Activated T-helper 17 cell treated with anti-CD3 and anti-CD28 coated beads, Interleukin-2, amount 50 U/mL, for 72 hours (primary cell): ENCODE results near the gene TATDN3. TPM values are rescaled to one million over a fixed set of nuclear protein-coding genes. Genes with fewer than 3 reads are reported as not detected.
"Not testable (repeated sequence)": the region's sequence is repeated elsewhere in the genome, so short reads cannot be mapped to it uniquely, and the experiment has no call there.

Source experiments
- ATAC-seq: fragments of 150-1000 bp; cut with Tn5 transposase; replicated peaks from 2 replicates; pipeline ENCODE4 v1.10.0; 2021; ENCODE audit warnings: mild to moderate bottlenecking, moderate library complexity
- H3K27ac Mint-ChIP-seq: one replicate; pipeline ENCODE4 v1.8.0; 2022; ENCODE audit warnings: mixed read lengths
- H3K27me3 Mint-ChIP-seq: one replicate; pipeline ENCODE4 v1.8.0; 2022; ENCODE audit warnings: mixed read lengths
- H3K36me3 Mint-ChIP-seq: one replicate; pipeline ENCODE4 v1.8.0; 2022; ENCODE audit warnings: low read depth, mild to moderate bottlenecking, mixed read lengths
- H3K4me1 Mint-ChIP-seq: one replicate; pipeline ENCODE4 v1.8.0; 2022; ENCODE audit warnings: mixed read lengths
- H3K4me3 Mint-ChIP-seq: one replicate; pipeline ENCODE4 v1.8.0; 2022; ENCODE audit warnings: mild to moderate bottlenecking, mixed read lengths
- H3K9me3 Mint-ChIP-seq: one replicate; pipeline ENCODE4 v1.8.0; 2022; ENCODE audit warnings: mixed read lengths
- total RNA-seq, 2 donors: library from RNA; stranded (reverse); gene quantifications; one replicate each; pipeline ENCODE4 v1.2.3, GENCODE V29; 2022

The TATDN3 gene
- total RNA-seq, 2 donors from 2014 or later: 9.8 to 15.5 TPM

DNA sequence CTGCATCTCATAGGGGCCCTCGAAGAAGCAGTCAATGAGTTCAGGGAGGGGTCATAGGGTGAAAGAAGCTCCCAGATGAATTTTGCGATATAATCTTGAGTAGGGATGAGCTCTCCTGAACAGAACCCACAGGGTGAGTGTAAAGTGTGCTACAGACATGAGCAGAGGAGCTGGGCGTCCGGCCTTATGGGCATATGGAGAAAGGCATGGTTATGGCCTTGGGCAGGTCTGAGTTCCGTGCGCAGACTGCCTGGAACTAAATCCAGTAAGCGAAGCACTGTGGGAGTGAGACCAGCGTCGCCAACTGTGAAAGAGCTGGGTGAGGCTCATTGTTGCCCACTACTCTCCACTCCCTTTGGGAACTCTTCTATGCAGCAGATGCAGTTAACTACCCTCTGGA lies 28.9 kb upstream of the TATDN3 start:
- peaks cover 52% of the 10 kb centered on the region for H3K36me3 Mint-ChIP-seq
- H3K27ac Mint-ChIP-seq: no peak overlapping the region
- peaks cover 4% of the 10 kb centered on the region for H3K9me3 Mint-ChIP-seq
- H3K4me3 Mint-ChIP-seq: no peak overlapping the region
- ATAC-seq: no peak
- H3K27me3 Mint-ChIP-seq: no peaks in the 10 kb centered on the region
- H3K4me1 Mint-ChIP-seq: peaks cover 23% of the 10 kb centered on the region

DNA sequence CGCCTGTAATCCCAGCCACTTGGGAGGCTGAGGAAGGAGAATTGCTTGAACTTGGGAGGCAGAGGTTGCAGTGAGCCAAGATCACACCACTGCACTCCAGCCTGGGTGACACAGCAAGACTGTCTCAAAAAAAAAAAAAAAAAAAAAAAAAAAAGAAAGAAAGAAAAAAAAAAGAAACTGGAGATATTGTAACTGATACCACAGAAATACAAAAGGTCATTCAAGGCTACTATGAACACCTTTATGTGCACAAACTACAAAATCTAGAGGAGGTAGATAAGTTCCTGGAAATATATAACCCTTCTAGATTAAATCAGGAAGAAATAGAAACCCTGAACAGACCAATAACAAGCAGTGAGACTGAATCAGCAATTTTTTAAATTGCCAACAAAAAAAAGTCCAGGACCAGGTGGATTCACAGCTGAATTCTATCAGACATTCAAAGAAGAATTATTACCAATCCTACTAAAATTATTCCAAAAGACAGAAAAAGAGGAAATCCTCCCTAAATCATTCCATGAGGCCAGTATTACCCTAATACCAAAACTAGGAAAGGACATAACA lies 26.9 kb upstream of the TATDN3 start:
- Mint-ChIP-seq H3K4me1 (peaks cover 33% of the 10 kb centered on the region), H3K36me3 (peaks cover 70% of the 10 kb centered on the region)
- H3K27ac Mint-ChIP-seq, ATAC-seq, H3K9me3 Mint-ChIP-seq, H3K4me3 Mint-ChIP-seq, H3K27me3 Mint-ChIP-seq: not testable (repeated sequence)

DNA sequence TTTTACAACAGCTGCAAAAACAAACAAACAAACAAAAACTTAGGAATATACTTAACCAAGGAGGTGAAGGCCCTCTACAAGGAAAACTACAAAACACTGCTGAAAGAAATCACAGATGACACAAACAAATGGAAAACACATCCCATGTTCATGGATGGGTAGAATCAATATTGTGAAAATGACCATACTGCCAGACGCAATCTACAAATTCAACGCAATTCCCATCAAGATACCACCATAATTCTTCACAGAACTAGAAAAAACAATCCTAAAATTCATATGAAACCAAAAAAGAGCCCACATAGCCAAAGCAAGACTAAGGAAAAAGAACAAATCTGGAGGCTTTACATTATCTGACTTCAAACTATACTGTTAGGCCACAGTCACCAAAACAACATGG lies 24.9 kb upstream of the TATDN3 start:
- peaks cover 14% of the 10 kb centered on the region for H3K9me3 Mint-ChIP-seq
- H3K4me3 Mint-ChIP-seq, H3K27me3 Mint-ChIP-seq, H3K27ac Mint-ChIP-seq, ATAC-seq: not testable (repeated sequence)
- H3K4me1 Mint-ChIP-seq: peaks cover 41% of the 10 kb centered on the region
- peaks cover 90% of the 10 kb centered on the region for H3K36me3 Mint-ChIP-seq

DNA sequence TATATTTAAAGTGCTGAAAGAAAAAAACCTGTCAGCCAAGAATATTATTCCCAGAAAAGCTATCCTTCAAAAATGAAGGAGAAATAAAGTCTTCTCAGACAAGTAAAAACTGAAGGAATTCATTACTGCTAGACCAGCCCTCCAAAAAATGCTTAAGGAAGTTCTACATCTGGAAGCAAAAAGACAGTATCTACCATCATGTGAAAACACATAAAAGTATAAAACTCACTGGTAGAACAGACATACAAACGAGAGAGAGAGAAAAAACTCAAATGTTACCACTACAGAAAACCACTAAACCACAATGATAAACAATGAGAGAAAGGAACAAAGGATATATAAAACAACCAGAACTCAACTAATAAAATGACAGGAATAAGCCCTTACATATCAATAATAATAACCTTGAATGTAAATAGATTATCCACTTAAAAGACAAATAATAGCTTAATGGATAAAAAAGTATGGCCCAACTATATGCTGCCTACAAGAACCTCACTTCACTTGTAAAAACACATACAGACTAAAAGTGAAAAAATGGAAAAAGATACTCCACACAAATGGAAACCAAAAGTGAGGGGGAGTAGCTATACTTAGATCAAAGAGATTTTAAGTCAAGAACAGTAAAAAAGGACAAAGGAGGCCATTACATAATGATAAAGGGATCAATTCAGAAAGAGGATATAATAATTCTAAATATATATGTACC lies 22.1 kb upstream of the TATDN3 start:
- Mint-ChIP-seq H3K36me3 (peaks cover 91% of the 10 kb centered on the region), H3K27ac (peak overlapping the region; percentile 84), H3K9me3 (peaks cover 14% of the 10 kb centered on the region), H3K4me1 (peaks cover 48% of the 10 kb centered on the region), H3K27me3 (no peaks in the 10 kb centered on the region), H3K4me3 (peak overlapping the region; percentile 26)
- ATAC-seq: peak; percentile 93

DNA sequence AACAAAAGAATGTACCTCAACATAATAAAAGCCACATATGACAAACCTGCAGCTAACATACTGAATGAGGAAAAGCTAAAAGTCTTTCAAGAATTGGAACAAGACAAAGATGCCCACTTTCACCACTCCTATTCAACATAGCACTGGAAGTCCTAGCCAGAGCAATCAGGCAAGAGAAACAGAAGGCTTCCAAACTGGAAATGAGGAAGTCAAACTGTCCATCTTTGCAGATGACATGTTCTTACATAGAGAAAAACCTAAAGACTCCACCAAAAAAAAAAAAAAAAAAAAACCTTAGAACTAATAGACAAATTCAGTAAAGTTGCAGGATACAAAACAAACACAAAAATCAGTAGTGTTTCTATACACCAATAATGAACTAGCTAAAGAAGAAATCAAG lies 20.4 kb upstream of the TATDN3 start:
- Mint-ChIP-seq H3K9me3 (peaks cover 14% of the 10 kb centered on the region), H3K4me1 (peaks cover 50% of the 10 kb centered on the region), H3K4me3 (no peak overlapping the region), H3K27ac (no peak overlapping the region), H3K36me3 (peaks cover 86% of the 10 kb centered on the region), H3K27me3 (no peaks in the 10 kb centered on the region)
- ATAC-seq: no peak

DNA sequence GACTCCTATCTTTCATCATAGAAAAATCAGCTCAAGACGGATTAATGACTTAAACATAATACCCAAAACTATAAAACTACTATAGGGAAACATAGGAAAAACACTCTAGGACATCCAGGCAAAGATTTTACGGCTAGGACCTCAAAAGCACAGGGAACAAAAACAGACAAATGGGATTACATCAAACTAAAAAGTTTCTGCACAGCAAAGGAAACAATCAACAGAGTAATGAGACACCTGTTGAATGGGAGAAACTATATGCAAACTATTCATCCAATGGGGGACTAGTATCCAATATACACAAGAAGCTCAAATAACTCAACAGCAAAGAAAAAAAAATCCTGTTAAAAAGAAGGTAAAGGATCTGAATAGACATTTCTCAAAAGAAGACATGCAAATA lies 18.7 kb upstream of the TATDN3 start:
- H3K36me3 Mint-ChIP-seq: peaks cover 82% of the 10 kb centered on the region
- no peak overlapping the region for H3K4me3 Mint-ChIP-seq
- H3K4me1 Mint-ChIP-seq: peaks cover 40% of the 10 kb centered on the region

DNA sequence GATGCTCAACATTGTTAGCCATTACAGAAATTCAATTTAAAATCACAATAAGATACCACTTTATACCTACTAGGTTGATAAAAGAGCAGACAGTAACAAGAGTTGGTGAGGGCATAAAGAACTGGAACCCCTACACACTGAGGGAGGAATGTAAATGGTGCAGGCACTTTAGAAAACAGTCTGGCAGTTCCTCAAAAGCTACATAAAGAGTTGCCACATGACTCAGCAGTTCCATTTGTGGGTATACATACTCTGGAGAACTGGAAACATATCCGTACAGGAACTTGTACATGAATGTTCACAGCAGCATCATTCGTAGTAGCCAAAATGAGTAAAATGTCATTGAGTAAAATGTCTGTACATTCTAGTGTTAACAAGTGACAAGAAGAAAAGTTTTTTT lies 17.1 kb upstream of the TATDN3 start:
- Mint-ChIP-seq H3K27ac (no peak overlapping the region), H3K9me3 (peaks cover 7% of the 10 kb centered on the region), H3K36me3 (peaks cover 72% of the 10 kb centered on the region), H3K27me3 (no peaks in the 10 kb centered on the region), H3K4me1 (peaks cover 28% of the 10 kb centered on the region), H3K4me3 (no peak overlapping the region)
- ATAC-seq: no peak

More for the DNA sequence above, 18.7 kb upstream of the TATDN3 start:
- no peak for ATAC-seq
- no peaks in the 10 kb centered on the region for H3K27me3 Mint-ChIP-seq
- no peak overlapping the region for H3K27ac Mint-ChIP-seq
- H3K9me3 Mint-ChIP-seq: peaks cover 10% of the 10 kb centered on the region

DNA sequence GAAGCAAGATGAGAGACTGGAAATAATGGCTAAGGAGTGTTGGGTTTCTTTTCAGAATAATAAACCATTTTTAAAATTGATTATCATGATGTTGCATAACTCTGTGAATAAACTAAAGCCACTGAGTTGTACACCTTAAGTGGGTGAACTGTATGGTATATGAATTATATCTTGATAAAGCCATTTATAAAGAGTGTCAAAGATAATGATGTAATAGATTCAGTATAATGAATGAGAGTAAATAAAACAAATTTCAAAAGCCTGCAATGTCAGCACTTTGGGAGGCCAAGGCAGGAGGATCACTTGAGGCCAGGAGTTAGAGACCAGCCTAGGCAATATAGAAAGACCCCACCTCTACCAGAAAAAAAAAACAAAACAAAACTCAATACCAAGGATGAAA lies 16.5 kb upstream of the TATDN3 start:
- Mint-ChIP-seq H3K4me3 (no peak overlapping the region), H3K27me3 (no peaks in the 10 kb centered on the region), H3K4me1 (peaks cover 22% of the 10 kb centered on the region), H3K27ac (no peak overlapping the region), H3K36me3 (peaks cover 66% of the 10 kb centered on the region), H3K9me3 (peaks cover 1% of the 10 kb centered on the region)
- ATAC-seq: no peak

DNA sequence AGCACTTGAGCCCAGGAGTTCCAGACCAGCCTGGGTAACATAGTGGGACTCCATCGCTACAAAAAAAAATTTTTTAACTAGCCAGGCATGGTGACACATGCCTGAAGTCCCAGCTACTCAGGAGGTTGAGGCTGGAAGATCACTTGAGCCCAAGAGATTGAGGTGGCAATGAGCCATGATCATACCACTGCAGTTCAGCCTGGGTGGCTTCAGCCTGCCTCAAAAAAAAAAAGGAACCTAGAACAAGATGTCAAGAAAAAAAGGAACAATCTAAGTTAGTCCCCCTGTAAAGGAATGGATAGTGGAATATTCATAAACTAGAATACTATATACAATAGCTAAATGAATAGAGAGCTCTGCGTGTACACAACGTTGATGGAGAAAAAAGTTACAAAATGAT lies 14.5 kb upstream of the TATDN3 start:
- Mint-ChIP-seq H3K27me3 (no peaks in the 10 kb centered on the region), H3K4me3 (no peak overlapping the region), H3K4me1 (peaks cover 18% of the 10 kb centered on the region), H3K27ac (no peak overlapping the region), H3K36me3 (peaks cover 59% of the 10 kb centered on the region), H3K9me3 (no peaks in the 10 kb centered on the region)
- ATAC-seq: no peak

DNA sequence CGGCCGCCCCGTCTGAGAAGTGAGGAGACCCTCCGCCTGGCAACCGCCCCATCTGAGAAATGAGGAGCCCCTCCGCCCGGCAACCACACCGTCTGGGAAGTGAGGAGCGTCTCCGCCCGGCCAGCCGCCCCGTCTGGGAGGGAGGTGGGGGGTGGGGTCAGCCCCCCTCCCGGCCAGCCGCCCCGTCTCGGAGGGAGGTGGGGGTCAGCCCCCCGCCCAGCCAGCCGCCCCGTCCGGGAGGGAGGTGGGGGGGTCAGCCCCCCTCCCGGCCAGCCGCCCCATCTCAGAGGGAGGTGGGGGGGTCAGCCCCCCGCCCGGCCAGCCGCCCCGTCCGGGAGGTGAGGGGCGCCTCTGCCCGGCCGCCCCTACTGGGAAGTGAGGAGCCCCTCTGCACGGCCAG lies 12.6 kb upstream of the TATDN3 start:
- not testable (repeated sequence) for H3K9me3 Mint-ChIP-seq, H3K27me3 Mint-ChIP-seq, H3K27ac Mint-ChIP-seq, ATAC-seq, H3K4me3 Mint-ChIP-seq
- Mint-ChIP-seq H3K36me3 (peaks cover 62% of the 10 kb centered on the region), H3K4me1 (peaks cover 16% of the 10 kb centered on the region)

DNA sequence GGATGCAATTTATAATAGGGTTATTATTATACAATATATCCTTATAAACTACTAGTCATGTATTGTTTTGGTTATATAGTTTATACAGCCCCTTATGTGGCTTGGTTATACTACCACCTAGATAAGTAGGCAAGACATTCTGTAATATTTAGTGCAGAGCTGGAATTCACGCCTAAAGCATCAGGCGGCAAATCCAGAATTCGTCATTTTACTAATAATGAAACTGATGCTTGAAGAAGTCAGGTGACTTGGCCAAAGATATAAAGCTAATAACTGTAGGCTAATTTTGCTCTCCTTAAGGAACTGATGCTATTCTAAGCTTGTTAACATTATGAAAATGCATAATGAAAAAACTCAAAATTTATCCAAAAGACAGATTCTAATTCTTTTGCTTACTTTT lies 10.9 kb upstream of the TATDN3 start:
- no peaks in the 10 kb centered on the region for H3K27me3 Mint-ChIP-seq
- H3K4me1 Mint-ChIP-seq: peaks cover 12% of the 10 kb centered on the region
- no peak overlapping the region for H3K27ac Mint-ChIP-seq
- ATAC-seq: no peak
- peaks cover 64% of the 10 kb centered on the region for H3K36me3 Mint-ChIP-seq
- H3K9me3 Mint-ChIP-seq: no peaks in the 10 kb centered on the region
- H3K4me3 Mint-ChIP-seq: no peak overlapping the region

DNA sequence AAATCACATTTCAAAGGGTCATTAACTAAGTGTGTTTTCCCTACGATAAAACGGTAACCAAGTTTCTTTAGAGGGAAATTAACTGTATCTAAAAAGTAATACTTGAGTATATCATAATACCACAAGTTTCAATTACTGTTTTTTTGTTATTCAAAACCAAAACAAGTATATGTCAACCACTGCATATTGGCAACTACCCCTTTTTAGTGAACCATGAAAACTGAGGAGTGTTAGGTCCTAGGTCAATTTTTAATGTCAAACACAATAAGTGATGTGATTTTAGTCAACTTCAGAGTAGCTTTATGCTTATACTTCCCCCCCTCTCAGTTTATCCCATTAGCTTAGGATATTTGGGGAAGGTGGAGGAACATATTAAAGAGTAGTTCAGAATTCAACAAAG lies 10.5 kb upstream of the TATDN3 start:
- peaks cover 69% of the 10 kb centered on the region for H3K36me3 Mint-ChIP-seq
- H3K9me3 Mint-ChIP-seq: no peaks in the 10 kb centered on the region
- H3K27ac Mint-ChIP-seq: no peak overlapping the region
- ATAC-seq: no peak
- no peak overlapping the region for H3K4me3 Mint-ChIP-seq
- peaks cover 12% of the 10 kb centered on the region for H3K4me1 Mint-ChIP-seq
- H3K27me3 Mint-ChIP-seq: no peaks in the 10 kb centered on the region

DNA sequence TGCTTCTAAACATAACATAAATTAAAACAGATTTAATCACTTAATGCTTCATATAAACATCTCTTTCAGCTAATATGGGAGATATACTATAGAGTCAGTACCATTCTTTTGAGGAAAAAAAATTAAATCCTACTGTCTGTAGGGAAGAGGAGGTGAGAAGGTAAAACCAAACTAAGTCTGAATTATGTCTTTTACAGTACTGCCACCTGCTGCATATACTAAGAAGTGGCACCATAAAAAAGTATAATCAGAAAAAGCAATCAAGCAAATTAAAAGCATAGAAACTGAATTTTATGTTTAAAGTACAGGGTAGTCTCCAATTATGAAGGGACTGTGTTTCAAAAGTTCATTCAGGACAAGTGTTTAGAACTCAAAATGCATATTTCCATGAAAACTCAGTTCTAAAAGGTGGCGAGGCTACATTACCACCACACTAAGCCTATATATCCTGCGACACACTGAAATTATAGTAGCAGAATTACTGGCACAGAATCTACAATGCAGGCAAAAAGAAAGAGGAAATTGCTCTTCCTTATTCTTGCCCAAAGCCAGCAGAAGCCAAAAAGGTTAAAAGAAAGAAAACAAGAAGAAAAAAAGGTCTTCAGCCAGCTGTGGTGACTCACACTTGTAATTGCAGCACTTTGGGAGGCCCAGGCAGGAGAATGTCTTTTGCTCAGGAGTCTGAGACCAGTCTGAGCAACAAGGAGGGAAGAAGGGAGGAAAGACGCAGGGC lies 9.1 kb upstream of the TATDN3 start:
- Mint-ChIP-seq H3K27ac (no peak overlapping the region), H3K4me1 (peaks cover 12% of the 10 kb centered on the region), H3K4me3 (no peak overlapping the region), H3K9me3 (no peaks in the 10 kb centered on the region), H3K27me3 (no peaks in the 10 kb centered on the region), H3K36me3 (peaks cover 74% of the 10 kb centered on the region)
- no peak for ATAC-seq

DNA sequence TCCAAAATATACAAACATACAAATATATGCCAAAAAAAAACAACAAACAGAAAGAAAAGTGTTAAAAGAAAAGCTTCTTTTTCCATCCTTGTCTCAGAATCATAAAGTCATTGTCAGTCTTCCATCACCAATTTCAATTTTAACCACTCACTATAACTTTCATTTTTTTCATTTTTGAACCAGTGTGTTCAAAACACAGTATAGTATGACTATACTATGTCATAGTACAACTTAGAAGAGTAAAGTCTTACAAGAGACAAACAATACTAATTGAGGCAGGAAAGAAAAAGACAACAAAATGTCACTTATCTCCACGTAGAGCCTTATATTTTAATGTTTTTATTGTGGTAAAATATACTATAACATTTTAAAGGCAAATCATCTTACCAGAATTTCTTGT lies 7.7 kb upstream of the TATDN3 start:
- no peaks in the 10 kb centered on the region for H3K27me3 Mint-ChIP-seq
- H3K27ac Mint-ChIP-seq: no peak overlapping the region
- H3K9me3 Mint-ChIP-seq: no peaks in the 10 kb centered on the region
- H3K4me3 Mint-ChIP-seq: no peak overlapping the region
- peaks cover 17% of the 10 kb centered on the region for H3K4me1 Mint-ChIP-seq
- peaks cover 70% of the 10 kb centered on the region for H3K36me3 Mint-ChIP-seq
- peak; percentile 75 for ATAC-seq

DNA sequence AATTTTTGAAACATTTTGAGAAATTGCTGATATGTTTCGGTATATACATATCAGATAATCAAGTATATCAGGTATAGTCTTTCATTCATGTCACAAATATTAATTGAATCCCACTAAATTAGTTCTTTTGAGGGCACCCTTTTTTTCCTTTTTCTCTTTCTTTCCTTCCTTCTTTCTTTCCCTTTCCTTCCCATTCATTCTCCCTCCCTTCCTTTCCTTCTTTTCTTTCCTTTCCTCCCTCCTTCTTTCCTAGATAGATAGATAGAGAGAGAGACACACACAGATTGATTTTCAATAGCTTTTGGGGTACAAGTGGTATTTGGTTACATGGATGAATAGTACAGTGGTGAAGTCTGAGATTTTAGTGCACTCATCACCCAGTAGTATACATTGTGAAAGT lies 5.8 kb upstream of the TATDN3 start:
- peaks cover 17% of the 10 kb centered on the region for H3K4me1 Mint-ChIP-seq

More for the DNA sequence above, 5.8 kb upstream of the TATDN3 start:
- Mint-ChIP-seq H3K36me3 (peaks cover 72% of the 10 kb centered on the region), H3K27me3 (no peaks in the 10 kb centered on the region), H3K27ac (peak overlapping the region; percentile 44), H3K9me3 (no peaks in the 10 kb centered on the region), H3K4me3 (no peak overlapping the region)
- no peak for ATAC-seq
